GM12873 (cell line): Measurements from ENCODE around the gene STX1A.

Experiments used
- CTCF ChIP-seq: IDR thresholded peaks from 2 replicates; pipeline ENCODE4 v1.5.1; 2012; ENCODE audit warnings: low read depth, mild to moderate bottlenecking, moderate library complexity, low read length, control low read depth; ENCODE audit not compliant: insufficient read depth; ENCODE audit errors: missing control alignments

STX1A gene

DNA sequence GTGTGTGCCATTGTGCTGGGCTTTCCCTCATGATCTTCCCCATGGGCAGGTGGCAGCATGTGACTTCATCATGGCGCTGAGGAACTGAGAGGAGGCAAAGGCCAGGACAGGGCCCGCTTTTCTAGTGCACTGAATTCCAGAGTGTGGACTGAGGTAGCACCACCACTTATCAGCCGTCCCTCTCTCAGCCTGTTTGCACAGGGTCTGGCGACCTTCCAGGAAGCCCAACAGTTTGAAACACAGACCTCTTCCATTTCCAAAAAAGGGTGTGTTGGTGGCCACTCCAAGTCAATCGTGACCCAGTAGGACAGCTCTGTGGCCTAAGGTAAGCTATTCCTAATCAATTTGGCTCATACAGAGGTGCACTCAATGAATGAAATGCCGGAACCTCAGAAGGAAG lies 40.6 kb downstream of the STX1A start:
- TF ChIP-seq CTCF: no peak

GRCh38 chr7:73674468-73675124 lies 44.9 kb downstream of the STX1A start:
- TF ChIP-seq CTCF: no peak

DNA sequence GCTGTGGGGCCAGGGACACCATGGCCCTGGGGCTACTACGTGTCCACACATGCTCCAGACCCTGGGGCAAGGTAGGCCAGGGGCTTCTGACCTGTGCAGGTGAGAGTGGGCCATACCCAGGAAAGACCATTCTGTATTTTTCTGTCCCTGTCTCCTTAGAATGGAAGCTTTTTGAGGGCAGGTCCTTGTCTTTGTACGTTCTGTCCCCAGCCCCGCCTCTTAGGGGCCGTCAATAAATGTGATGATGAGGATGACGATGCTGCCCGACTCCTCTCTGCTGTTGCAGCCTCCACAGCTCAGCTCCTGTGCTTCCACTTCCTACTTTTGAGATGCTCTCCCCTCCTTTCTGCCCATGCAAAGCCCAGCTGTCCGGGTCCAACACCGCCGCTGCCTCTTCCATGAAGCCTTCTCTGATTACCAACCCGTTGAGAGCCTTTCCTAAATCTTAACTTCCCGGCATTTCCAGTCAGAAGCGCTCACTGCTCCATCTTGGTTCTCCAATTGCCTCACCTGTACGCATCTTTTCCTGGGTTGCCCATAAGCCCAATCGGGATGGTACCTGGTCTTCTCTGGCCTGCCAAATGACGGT lies 47.5 kb downstream of the STX1A start:
- no peak for TF ChIP-seq CTCF

GRCh38 chr7:73671322-73671661 lies 48.2 kb downstream of the STX1A start:
- TF ChIP-seq CTCF: no peak

DNA sequence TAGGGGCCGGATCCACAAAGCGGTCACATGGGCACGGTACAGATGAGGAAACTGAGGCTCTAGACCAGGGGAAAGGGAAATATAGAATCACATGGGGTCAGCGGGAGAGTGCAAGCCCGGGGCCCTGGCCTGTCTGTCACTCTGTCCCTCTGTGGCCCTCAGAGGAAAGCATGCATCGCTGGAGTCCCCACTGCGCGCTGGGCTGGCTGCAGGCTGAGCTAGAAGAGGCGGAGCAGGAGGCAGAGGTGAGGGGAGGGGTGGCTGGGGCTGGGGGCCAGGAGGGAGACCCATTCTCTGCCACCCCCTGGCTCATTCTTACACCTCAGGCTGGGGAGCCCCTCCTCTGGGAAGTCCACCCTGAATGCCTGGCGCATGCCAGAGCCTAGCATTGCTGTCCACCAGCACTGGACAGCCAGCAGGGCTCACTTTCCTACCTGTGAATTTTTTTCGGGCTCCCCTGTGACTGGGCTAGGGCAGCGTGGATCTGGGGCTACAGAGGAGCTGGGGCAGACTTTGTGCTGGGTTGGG lies 49.5 kb downstream of the STX1A start:
- no peak for TF ChIP-seq CTCF

GRCh38 chr7:73669288-73669701 lies 50.2 kb downstream of the STX1A start:
- no peak for TF ChIP-seq CTCF

DNA sequence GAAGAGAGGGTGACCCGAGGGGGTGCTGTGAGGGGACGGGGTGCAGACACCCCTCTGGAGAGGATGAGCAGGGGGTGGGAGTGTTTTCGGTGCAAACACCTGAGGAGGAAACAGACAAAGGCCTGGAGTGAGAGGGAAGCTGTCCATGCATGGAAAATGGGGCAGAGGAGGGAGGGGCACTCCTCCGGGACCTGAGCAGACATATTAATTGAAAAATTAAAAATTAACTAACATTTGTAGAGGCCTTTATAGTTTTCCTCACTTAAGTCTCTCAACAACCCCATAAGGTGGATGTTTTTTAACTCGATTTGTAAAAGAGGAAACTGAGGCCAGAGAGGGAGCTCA lies 50.6 kb downstream of the STX1A start:
- no peak for TF ChIP-seq CTCF
